HG02884 (cell line): ENCODE results near the gene ABI3BP.

Experiments used
- ATAC-seq: cut with Tn5 transposase; IDR thresholded peaks from one replicate; pipeline ENCODE4 v1.9.1; 2021; ENCODE audit warnings: mild to moderate bottlenecking, moderate library complexity; ENCODE audit not compliant: unreplicated experiment

Gene ABI3BP

DNA sequence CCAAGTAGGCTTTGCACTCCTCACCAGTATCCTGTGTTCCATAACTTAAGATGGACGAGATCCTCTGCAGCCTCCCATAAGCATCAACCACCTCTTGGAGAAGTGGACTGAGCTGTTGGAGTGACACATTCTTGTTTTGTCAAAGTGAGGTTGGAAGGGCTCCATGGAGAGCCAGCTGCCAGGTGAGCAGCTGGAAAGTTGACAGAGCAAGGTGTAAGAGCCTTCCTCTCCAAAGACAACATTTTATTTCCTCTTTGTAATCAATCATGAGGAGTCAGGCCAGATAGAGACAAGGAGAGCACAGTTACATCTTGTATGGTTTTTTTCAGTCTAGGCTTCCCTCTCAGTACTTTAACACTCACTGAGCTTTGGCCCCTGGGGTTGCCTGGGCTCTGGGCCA, 5.1 kb downstream of the ABI3BP start:
- ATAC-seq, result no peak

- ATAC-seq, result no peak
These were observed 8.9 kb downstream of the ABI3BP start for GRCh38 chr3:100984308-100984707.

- ATAC-seq, result no peak
These were observed 10.5 kb downstream of the ABI3BP start for GRCh38 chr3:100982710-100983109.

GRCh38 chr3:100981164-100981911, 11.9 kb downstream of the ABI3BP start:
- no peak for ATAC-seq

- ATAC-seq, result no peak
These were observed 15.1 kb downstream of the ABI3BP start for GRCh38 chr3:100978011-100978659.

GRCh38 chr3:100976611-100977010, 16.6 kb downstream of the ABI3BP start:
- ATAC-seq, result no peak

DNA sequence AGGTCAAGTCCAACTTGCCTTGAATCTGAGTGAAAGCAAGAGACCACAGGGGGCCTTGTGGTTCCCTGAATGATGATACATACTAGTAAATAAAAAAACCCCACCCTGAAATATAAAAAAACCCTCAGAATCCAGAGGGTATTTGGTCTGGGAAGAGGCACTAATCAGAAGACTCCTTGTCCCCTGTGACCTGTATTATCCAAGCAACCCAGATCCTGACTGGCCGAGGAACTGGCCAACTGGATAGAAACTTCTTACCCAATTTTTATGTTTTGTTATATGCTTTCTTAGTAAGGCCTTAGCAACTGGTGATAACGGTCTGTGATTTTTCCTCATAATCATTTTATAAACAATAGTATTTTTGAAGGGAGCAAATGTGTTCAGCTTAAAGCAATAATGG, 17.5 kb downstream of the ABI3BP start:
- ATAC-seq, result no peak

DNA sequence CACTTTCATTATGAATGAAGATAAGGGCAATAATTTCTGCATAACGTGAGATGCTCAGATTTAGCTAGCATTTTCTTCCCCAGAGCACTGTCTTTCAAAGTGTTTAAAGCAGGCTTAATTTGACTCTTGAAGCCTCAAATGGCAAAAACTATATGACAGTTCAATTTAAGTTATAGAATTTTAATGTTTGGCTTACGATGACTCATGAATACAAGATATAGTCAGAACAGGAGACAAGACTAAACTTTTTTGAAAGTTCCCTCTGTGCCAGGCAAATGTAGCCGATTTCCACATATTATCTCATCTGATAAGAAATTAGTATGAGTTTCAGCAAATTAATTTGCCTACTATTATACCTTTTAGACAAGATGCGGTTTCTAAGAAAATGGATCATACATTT, 19.6 kb downstream of the ABI3BP start:
- ATAC-seq, result no peak

- ATAC-seq, result no peak
These were observed 20.4 kb downstream of the ABI3BP start for GRCh38 chr3:100972867-100973266.

DNA sequence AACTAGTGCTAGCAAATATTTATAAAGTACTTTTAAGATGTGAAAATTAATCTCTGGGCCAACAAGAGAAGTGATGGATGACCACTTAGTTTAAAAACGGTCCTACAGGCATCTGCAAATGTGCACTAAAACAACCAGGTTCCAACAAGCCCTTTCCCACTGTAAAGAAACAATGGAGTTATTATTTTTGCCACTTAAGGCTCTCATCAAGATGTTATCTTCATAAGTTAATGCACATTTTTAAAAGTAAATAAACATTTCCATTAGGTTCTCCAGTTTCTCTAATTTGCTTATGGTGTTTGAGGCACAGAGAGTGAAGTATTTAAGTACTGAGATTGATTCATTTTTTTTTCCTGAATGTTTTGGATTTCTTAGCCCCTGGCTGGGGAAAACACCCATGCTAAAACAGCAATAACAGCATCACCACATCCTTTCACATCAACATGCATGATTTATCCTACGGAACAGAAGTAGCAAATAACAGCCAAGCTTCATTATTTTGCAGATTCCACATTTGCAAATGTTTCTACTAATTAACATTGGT, 20.8 kb downstream of the ABI3BP start:
- no peak for ATAC-seq

GRCh38 chr3:100971798-100972197, 21.4 kb downstream of the ABI3BP start:
- ATAC-seq, result no peak

GRCh38 chr3:100970477-100970990, 22.7 kb downstream of the ABI3BP start:
- ATAC-seq, result no peak

- no peak for ATAC-seq
These were observed 24.0 kb downstream of the ABI3BP start for GRCh38 chr3:100968932-100969906.

DNA sequence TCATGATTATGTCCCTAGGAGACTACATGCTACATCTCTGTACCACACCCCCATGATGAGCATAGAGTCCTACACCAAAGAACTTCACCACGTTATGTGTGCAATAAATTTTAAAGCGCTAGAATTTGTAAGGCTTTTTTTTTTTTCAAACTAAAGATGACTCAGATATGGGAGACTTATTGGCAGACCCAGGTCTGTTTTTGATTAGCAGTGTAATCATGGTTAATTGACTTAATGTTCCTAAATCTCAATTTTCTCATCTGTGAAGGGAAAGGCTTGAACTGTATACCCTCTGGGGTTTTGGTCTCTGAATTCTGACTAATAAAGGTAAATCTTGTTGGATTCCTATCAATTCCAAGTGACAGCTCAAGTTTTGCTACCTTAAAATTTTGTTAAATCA, 26.4 kb downstream of the ABI3BP start:
- ATAC-seq, result no peak

- no peak for ATAC-seq
These were observed 27.2 kb downstream of the ABI3BP start for GRCh38 chr3:100966049-100966491.

- no peak for ATAC-seq
These were observed 30.2 kb downstream of the ABI3BP start for GRCh38 chr3:100963041-100963440.

- ATAC-seq, result no peak
These were observed 35.8 kb downstream of the ABI3BP start for GRCh38 chr3:100957261-100957986.

DNA sequence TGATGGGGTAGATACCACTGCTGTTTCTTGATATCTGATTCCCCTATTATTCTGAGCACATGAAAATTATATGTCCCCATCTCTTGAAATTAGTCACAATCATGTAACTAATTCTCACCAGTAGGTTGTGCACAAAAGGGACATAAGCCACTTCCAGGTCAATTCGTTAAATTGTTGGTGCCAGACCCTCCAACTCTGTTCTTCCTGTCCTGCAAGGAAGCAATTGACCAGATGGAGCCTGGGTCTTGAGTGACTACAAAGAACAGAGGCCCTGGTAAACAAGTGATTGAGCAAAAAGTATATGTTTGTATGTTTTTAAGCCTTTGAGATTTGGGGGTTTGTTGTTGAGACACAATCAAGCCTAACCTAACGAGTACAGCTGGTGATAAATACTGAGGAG, 36.9 kb downstream of the ABI3BP start:
- ATAC-seq, result no peak

GRCh38 chr3:100954990-100955389, 38.2 kb downstream of the ABI3BP start:
- ATAC-seq, result no peak
